ENCODE data around the gene KIF12.
A peak's percentile ranks its signal among the peaks of the same experiment; 100 is the strongest.
"Not testable (repeated sequence)": the region's sequence is repeated elsewhere in the genome, so short reads cannot be mapped to it uniquely, and the experiment has no call there.

KIF12 gene

DNA sequence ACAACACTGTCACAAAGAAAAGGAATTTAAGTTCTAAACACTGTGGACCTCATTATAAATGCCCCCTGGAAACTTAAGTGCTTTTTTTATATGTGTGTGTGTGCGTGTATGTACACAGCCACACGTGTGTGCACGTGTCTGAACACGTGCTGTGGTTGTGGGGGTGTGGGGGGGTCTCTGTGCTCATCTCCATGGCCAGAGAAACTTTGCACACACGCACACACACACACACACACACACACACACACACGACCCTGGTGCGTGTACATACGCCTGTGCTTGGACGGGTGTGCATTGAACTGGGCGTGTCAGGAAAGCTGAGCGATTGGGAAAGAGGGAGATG lies 48.9 kb downstream of the KIF12 start:
- TF ChIP-seq, protein P1, sequence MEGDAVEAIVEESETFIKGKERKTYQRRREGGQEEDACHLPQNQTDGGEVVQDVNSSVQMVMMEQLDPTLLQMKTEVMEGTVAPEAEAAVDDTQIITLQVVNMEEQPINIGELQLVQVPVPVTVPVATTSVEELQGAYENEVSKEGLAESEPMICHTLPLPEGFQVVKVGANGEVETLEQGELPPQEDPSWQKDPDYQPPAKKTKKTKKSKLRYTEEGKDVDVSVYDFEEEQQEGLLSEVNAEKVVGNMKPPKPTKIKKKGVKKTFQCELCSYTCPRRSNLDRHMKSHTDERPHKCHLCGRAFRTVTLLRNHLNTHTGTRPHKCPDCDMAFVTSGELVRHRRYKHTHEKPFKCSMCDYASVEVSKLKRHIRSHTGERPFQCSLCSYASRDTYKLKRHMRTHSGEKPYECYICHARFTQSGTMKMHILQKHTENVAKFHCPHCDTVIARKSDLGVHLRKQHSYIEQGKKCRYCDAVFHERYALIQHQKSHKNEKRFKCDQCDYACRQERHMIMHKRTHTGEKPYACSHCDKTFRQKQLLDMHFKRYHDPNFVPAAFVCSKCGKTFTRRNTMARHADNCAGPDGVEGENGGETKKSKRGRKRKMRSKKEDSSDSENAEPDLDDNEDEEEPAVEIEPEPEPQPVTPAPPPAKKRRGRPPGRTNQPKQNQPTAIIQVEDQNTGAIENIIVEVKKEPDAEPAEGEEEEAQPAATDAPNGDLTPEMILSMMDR (IDR thresholded peaks at IDR 0.05; ENCODE audit: borderline replicate concordance, control extremely low read depth, extremely low read depth, insufficient read depth, missing control alignments), result no peak
- no peak for DNase-seq (ENCODE audit: low spot score)
- in situ Hi-C loops (cut with MboI; ENCODE audit: low sequenced_read_pairs, unreplicated experiment), result no loop called here

DNA sequence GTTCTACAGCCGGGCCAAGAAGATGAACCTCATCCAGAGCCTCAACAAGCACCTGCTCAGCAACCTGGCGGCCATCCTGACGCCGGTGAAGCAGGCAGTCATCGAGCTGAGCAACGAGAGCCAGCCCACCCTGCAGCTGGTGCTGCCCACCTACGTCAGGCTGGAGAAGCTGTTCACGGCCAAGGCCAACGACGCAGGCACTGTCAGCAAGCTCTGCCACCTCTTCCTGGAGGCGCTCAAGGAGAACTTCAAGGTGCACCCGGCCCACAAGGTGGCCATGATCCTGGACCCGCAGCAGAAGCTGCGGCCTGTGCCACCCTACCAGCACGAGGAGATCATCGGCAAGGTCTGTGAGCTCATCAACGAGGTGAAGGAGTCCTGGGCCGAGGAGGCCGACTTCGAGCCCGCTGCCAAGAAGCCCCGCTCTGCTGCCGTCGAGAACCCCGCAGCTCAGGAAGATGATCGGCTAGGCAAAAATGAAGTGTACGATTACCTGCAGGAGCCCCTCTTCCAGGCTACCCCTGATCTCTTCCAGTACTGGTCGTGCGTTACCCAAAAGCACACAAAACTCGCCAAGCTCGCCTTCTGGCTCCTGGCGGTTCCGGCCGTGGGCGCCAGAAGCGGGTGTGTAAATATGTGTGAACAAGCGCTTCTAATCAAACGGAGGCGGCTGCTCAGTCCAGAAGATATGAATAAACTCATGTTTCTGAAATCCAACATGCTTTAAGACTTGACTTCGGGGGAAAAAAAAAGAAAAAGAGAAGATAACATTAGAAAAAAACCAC lies 49.5 kb downstream of the KIF12 start:
- TF ChIP-seq, protein P1 (IDR thresholded peaks at IDR 0.05; ENCODE audit: borderline replicate concordance, control extremely low read depth, extremely low read depth, insufficient read depth, missing control alignments), result no peak
- in situ Hi-C loops (cut with MboI; ENCODE audit: low sequenced_read_pairs, unreplicated experiment), result no loop called here
- no peak for DNase-seq (ENCODE audit: low spot score)

DNA sequence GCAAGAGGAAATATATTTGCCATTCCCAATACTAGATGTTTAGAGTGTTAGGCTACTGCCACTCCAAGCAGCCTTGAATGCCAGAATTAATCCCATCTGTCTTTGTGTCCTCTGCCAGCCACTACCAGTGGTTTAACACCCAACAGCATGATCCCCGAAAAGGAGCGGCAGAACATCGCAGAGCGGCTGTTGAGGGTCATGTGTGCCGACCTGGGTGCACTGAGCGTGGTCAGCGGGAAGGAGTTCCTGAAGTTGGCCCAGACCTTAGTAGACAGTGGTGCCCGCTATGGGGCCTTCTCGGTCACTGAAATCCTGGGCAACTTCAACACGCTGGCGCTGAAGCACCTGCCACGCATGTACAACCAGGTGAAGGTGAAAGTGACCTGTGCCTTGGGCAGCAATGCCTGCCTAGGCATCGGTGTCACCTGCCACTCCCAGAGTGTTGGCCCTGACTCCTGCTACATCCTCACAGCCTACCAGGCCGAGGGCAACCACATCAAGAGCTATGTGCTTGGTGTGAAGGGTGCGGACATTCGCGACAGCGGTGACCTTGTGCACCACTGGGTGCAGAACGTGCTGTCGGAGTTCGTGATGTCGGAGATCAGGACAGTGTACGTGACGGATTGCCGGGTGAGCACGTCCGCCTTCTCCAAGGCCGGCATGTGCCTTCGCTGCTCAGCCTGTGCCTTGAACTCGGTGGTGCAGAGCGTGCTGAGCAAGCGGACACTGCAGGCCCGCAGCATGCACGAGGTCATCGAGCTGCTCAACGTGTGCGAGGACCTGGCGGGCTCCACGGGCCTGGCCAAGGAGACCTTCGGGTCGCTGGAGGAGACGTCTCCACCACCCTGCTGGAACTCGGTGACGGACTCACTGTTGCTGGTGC lies 50.3 kb downstream of the KIF12 start:
- in situ Hi-C loops (cut with MboI; ENCODE audit: low sequenced_read_pairs, unreplicated experiment), result no loop called here
- DNase-seq (ENCODE audit: low spot score), result no peak
- TF ChIP-seq, protein P1 (IDR thresholded peaks at IDR 0.05; ENCODE audit: borderline replicate concordance, control extremely low read depth, extremely low read depth, insufficient read depth, missing control alignments), result no peak

DNA sequence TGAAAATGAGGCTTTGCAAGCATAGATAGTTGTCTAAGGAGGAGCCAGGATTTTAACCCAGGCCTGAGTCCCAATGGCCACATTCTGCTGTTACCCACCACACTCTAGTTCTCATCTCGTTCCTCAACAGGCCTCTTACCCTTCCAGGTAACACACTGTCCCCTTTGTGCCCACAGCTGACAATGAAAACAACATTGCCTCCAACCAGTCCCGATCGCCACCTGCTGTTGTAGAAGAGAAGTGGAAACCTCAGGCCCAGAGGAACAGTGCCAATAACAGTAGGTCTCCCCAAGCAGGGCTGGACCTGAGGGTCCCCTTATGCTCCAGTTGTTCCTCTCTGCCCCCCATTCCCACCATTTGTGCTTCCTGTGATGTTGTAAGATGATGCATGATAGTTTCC lies 51.4 kb downstream of the KIF12 start:
- DNase-seq (ENCODE audit: low spot score), result no peak
- TF ChIP-seq, protein P1 (IDR thresholded peaks at IDR 0.05; ENCODE audit: borderline replicate concordance, control extremely low read depth, extremely low read depth, insufficient read depth, missing control alignments), result peak; percentile 25
- in situ Hi-C loops (cut with MboI; ENCODE audit: low sequenced_read_pairs, unreplicated experiment), result no loop called here

DNA sequence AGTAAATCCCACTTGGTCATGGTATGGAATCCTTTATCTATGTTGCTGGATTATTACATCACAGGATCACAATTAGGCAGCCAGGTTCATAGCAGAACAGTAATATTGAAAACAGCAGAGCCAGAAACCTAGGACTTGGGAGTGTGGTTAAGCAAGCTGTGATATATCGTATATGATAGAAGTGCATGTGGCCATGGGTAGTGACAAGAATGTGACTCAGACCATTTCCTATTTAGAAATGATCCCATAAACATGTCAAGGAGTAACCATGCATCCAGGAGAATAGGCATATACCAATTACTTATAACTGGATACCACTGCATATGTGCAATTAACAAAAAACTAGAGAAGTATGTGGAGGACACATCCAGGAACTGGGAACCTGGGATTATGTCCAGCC lies 52.2 kb downstream of the KIF12 start:
- TF ChIP-seq, protein P1 (IDR thresholded peaks at IDR 0.05; ENCODE audit: borderline replicate concordance, control extremely low read depth, extremely low read depth, insufficient read depth, missing control alignments), result no peak
- in situ Hi-C loops (cut with MboI; ENCODE audit: low sequenced_read_pairs, unreplicated experiment), result no loop called here
- no peak for DNase-seq (ENCODE audit: low spot score)

DNA sequence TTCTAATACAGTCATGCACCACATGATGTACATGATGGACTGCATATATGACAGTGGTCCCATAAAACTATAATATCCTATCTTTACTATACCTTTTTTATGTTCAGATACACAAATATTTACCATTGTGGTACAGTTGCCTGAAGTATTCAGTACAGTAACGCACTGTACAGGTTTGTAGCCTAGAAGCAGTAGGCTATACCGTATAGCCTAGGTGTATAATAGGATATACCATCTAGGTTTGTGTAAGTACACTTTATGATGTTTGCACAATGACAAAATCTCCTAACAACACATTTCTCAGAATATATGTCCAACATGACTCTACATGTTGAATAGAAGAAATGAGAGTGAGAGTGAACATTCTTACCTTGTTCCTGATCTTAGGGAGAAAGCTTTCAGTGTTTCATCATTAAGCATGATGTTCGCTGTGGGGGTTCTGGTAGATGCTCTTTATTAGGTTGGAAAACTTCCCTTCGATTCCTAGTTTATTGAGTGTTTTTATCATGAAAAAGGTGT lies 52.8 kb downstream of the KIF12 start:
- in situ Hi-C loops (cut with MboI; ENCODE audit: low sequenced_read_pairs, unreplicated experiment), result no loop called here
- TF ChIP-seq, protein P1 (IDR thresholded peaks at IDR 0.05; ENCODE audit: borderline replicate concordance, control extremely low read depth, extremely low read depth, insufficient read depth, missing control alignments), result no peak
- DNase-seq (ENCODE audit: low spot score), result no peak

DNA sequence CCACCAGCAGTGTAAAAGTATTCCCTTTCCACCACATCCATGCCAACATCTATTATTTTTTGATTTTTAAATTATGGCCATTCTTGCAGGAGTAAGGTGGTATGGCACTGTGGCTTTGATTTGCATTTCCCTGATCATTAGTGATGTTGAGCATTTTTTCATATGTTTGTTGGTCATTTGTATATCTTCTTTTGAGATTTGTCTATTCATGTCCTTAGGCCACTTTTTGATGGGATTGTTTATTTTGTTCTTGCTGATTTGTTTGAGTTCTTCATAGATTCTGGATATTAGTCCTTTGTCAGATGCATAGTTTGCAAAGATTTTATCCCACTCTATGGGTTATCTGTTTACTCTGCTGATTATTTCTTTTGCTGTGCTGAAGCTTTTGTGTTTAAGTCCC lies 55.4 kb downstream of the KIF12 start:
- DNase-seq (ENCODE audit: low spot score); in situ Hi-C loops (cut with MboI; ENCODE audit: low sequenced_read_pairs, unreplicated experiment): not testable (repeated sequence)

All from GM13976 (cell line).